ENCODE measurements around the gene BGLAP.

The BGLAP gene

DNA sequence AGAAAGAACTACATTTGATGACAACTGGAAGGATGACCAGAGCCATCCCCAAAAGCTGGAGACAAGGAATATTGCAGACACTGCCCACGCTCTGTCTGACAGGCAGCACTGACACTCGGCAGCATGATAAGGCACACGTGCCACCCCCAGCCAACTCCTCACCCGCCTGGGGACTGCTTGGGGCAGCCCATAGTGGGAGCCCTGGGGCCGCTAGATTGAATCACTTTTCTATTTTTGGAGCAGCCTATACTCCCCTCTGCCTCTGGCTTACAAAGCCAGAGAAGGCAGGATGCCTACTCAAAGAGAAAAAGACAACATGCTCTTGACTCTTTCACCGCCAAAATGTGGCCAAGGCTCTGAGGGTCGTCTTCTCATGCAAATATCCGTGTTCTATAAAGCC is 39.3 kb downstream of the BGLAP start:
- Histone ChIP-seq H3K27me3 (replicated peaks; ENCODE audit: insufficient read depth, low read length) (no peaks in the 10 kb centered on the region), H3K4me3 (ENCODE audit: low read length) (peak overlapping the region; percentile 84), H3K9ac (ENCODE audit: low read length) (peak overlapping the region; percentile 79), H3K4me1 (ENCODE audit: low read length) (peaks cover 23% of the 10 kb centered on the region; the same call in 1 of the 2 replicates), H2AFZ (ENCODE audit: low read length) (no peak overlapping the region), H4K20me1 (ENCODE audit: insufficient read depth, low read length) (0 out of 2 replicates have a peak, but pooled peaks cover 3% of the 10 kb centered on the region), H3K9me3 (replicated peaks; ENCODE audit: insufficient read depth, low read length) (no peaks in the 10 kb centered on the region), H3K4me2 (ENCODE audit: low read depth, low read length) (peak overlapping the region; percentile 90), H3K79me2 (ENCODE audit: low read length) (peaks cover 83% of the 10 kb centered on the region), H3F3A (ENCODE audit: insufficient read depth, low read length) (peaks cover 7% of the 10 kb centered on the region), H3K36me3 (replicated peaks; ENCODE audit: insufficient read depth, low read length) (peaks cover 21% of the 10 kb centered on the region), H3K27ac (ENCODE audit: low read length) (peak overlapping the region; percentile 68), H3K9me2 (replicated peaks; ENCODE audit: insufficient read depth, low read length) (no peaks in the 10 kb centered on the region)
- TF ChIP-seq EZH2phosphoT487 (IDR thresholded peaks at IDR 0.05; ENCODE audit: low read length) = no peak
- TF ChIP-seq, protein P1, sequence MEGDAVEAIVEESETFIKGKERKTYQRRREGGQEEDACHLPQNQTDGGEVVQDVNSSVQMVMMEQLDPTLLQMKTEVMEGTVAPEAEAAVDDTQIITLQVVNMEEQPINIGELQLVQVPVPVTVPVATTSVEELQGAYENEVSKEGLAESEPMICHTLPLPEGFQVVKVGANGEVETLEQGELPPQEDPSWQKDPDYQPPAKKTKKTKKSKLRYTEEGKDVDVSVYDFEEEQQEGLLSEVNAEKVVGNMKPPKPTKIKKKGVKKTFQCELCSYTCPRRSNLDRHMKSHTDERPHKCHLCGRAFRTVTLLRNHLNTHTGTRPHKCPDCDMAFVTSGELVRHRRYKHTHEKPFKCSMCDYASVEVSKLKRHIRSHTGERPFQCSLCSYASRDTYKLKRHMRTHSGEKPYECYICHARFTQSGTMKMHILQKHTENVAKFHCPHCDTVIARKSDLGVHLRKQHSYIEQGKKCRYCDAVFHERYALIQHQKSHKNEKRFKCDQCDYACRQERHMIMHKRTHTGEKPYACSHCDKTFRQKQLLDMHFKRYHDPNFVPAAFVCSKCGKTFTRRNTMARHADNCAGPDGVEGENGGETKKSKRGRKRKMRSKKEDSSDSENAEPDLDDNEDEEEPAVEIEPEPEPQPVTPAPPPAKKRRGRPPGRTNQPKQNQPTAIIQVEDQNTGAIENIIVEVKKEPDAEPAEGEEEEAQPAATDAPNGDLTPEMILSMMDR (IDR thresholded peaks at IDR 0.05; ENCODE audit: low read length) = peak; percentile 43
- peak; percentile 91 for DNase-seq

DNA sequence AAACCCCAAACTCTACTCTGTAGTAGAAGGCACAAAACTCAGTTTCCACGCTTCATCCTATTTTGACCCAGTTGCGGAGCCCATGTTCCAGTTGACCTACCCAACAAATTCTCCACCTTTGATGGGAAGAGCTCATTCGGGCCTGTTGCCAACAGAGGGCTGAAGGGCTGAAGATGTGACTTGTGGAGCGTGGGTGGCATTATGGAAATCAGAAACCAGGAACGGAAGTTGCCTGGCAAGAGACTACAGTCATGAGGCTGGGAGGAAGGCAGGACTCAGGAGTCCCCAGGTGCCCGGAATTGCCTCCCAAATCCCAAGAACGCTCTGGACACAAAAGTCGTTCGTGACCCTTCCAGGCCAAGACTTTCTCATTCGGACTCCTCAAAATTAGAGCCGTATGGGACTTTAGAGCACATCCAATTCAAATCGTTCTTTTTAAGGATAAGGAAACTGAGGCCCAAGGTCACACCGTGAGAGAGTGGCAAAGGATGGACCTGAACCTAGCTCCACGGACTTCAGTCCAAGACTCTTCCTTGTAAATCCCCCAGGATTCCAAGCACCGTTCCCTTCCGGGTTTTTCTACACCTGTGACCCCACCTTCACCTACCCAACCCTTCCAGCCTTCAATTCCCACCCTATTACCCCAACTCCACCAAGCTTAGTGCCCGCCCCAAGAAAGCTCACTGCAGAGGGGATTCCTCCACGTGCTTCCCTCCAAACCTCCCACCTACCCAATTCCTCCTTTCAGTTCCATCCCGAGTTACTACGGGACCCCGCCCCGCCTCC is 39.9 kb downstream of the BGLAP start:
- Histone ChIP-seq H3K79me2 (ENCODE audit: low read length) (peaks cover 81% of the 10 kb centered on the region), H3K27ac (ENCODE audit: low read length) (peak overlapping the region; percentile 68), H3K27me3 (replicated peaks; ENCODE audit: insufficient read depth, low read length) (no peaks in the 10 kb centered on the region), H4K20me1 (ENCODE audit: insufficient read depth, low read length) (0 out of 2 replicates have a peak, but pooled peaks cover 3% of the 10 kb centered on the region), H3K9me3 (replicated peaks; ENCODE audit: insufficient read depth, low read length) (no peaks in the 10 kb centered on the region), H3F3A (ENCODE audit: insufficient read depth, low read length) (peaks cover 7% of the 10 kb centered on the region), H3K4me2 (ENCODE audit: low read depth, low read length) (peak overlapping the region; percentile 90), H3K4me3 (ENCODE audit: low read length) (peak overlapping the region; percentile 84), H3K9ac (ENCODE audit: low read length) (peak overlapping the region; percentile 79), H3K9me2 (replicated peaks; ENCODE audit: insufficient read depth, low read length) (no peaks in the 10 kb centered on the region), H3K36me3 (replicated peaks; ENCODE audit: insufficient read depth, low read length) (peaks cover 17% of the 10 kb centered on the region), H3K4me1 (ENCODE audit: low read length) (peaks cover 23% of the 10 kb centered on the region; the same call in 1 of the 2 replicates), H2AFZ (ENCODE audit: low read length) (peak overlapping the region; percentile 56; the same call in 1 of the 2 replicates)
- DNase-seq = peak; percentile 47
- TF ChIP-seq, protein P1 (IDR thresholded peaks at IDR 0.05; ENCODE audit: low read length) = no peak
- TF ChIP-seq EZH2phosphoT487 (IDR thresholded peaks at IDR 0.05; ENCODE audit: low read length) (no peak), EZH2 (optimal IDR thresholded peaks at IDR 0.05; ENCODE audit: low read depth, low read length) (no peak)

DNA sequence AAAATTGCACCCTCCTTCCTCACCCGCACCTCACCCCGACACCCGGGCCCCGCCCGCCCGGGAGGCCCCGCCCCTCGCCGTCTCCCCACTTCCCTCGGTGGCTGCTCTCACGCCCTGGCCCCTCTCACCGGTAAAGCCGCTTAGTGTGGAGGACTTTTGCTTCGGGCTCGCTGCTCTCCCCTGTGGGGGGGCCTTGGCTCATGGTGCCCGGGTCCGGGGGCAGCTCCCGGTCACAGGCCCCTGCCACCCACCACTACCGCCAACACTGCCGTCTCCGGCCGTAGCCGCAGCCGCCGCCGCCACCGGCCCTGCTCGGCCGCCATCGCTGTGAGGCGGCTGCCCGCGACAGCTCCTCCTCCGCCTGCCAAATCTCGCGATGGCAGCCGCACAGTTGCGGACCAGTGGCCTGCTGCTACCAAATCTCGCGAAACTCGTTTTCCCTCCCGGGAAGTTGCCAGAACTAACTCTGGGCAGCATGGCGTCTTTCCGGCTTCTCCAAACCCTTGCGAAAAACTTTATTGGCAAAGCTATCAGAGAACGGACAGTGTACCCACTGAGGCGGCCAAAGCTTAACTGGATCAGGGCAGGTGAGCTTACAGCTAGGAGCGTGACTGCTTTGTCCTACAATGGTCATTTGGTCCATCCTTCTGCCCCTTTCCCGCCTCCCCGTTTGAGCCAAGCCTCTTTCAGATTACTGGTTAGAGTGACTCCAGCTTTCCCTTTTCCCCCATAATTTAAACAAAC is 40.7 kb downstream of the BGLAP start, which contains the start of gene SMG5:
Gene SMG5, minus strand, starts transcription at position 347 of the 744 bp plus-strand sequence. Its CDS starts 145 bp downstream, at position 202.
- Histone ChIP-seq H3K9me3 (replicated peaks; ENCODE audit: insufficient read depth, low read length) (no peaks in the 10 kb centered on the region), H4K20me1 (ENCODE audit: insufficient read depth, low read length) (0 out of 2 replicates have a peak, but pooled peaks cover 3% of the 10 kb centered on the region), H3K27ac (ENCODE audit: low read length) (peak within 1 kb of the TSS; percentile 68), H3K4me1 (ENCODE audit: low read length) (peaks cover 23% of the 10 kb centered on the region; the same call in 1 of the 2 replicates), H3K4me3 (ENCODE audit: low read length) (peak within 1 kb of the TSS; percentile 84), H3K27me3 (replicated peaks; ENCODE audit: insufficient read depth, low read length) (no peaks in the 10 kb centered on the region), H3K4me2 (ENCODE audit: low read depth, low read length) (peak within 1 kb of the TSS; percentile 90), H2AFZ (ENCODE audit: low read length) (peak within 1 kb of the TSS; percentile 77), H3F3A (ENCODE audit: insufficient read depth, low read length) (peaks cover 7% of the 10 kb centered on the region), H3K9me2 (replicated peaks; ENCODE audit: insufficient read depth, low read length) (no peaks in the 10 kb centered on the region), H3K9ac (ENCODE audit: low read length) (peak within 1 kb of the TSS; percentile 79), H3K79me2 (ENCODE audit: low read length) (peaks cover 76% of the 10 kb centered on the region), H3K36me3 (replicated peaks; ENCODE audit: insufficient read depth, low read length) (peaks cover 14% of the 10 kb centered on the region)
- peak; percentile 100 for DNase-seq
- TF ChIP-seq, protein P1 (IDR thresholded peaks at IDR 0.05; ENCODE audit: low read length) = no peak
- TF ChIP-seq EZH2 (optimal IDR thresholded peaks at IDR 0.05; ENCODE audit: low read depth, low read length) (no peak), EZH2phosphoT487 (IDR thresholded peaks at IDR 0.05; ENCODE audit: low read length) (no peak)

Data from MM.1S (cell line).